HepG2 (cell line): ENCODE data around the gene REP15. TPM values are rescaled to one million over a fixed set of nuclear protein-coding genes. Genes with fewer than 3 reads are reported as not detected.

Source experiments
- FOXK1 ChIP-seq: sonication (generic); formaldehyde crosslinking; IDR thresholded peaks from 2 replicates; pipeline ENCODE4 v1.4.0; 2020; ENCODE audit warnings: low read depth, missing genetic modification reagents, borderline replicate concordance
- HOMEZ ChIP-seq: IDR thresholded peaks from 2 replicates; pipeline ENCODE4 v1.6.1; 2016; ENCODE audit warnings: low read depth
- MNT ChIP-seq: fragments of 450-650 bp; IDR thresholded peaks from 2 replicates; pipeline ENCODE4 v1.6.1; 2016
- NFE2 ChIP-seq: sonication (generic); formaldehyde crosslinking; IDR thresholded peaks from 2 replicates; pipeline ENCODE4 v1.4.0; 2020; ENCODE audit warnings: missing genetic modification reagents
- ZBTB20 ChIP-seq: sonication (generic); formaldehyde crosslinking; IDR thresholded peaks from 2 replicates; pipeline ENCODE4 v1.8.1; 2023; ENCODE audit warnings: missing genetic modification reagents, low read depth, mild to moderate bottlenecking, borderline replicate concordance
- ZBTB38 ChIP-seq: sonication (generic); formaldehyde crosslinking; IDR thresholded peaks from 2 replicates; pipeline ENCODE4 v1.5.1; 2020; ENCODE audit warnings: mild to moderate bottlenecking, missing genetic modification reagents
- ZNF496 ChIP-seq: sonication (generic); formaldehyde crosslinking; IDR thresholded peaks from 2 replicates; pipeline ENCODE4 v1.8.1; 2023; ENCODE audit warnings: mild to moderate bottlenecking, moderate library complexity, missing genetic modification reagents; ENCODE audit not compliant: insufficient replicate concordance
- ZNF646 ChIP-seq: sonication (generic); formaldehyde crosslinking; IDR thresholded peaks from 2 replicates; pipeline ENCODE4 v1.9.0; 2021; ENCODE audit warnings: mild to moderate bottlenecking, missing genetic modification reagents
- polyA plus RNA-seq, 8 experiments: library from polyadenylated mRNA; depleted of rRNA in 3 of 8; stranded (reverse) in 7 of 8; unstranded in 1 of 8; fragments of >200 nt; fragmentation: Illumina TruSeq in 4 of 8; extraction: Trizol in 4 of 8; gene quantifications; 2 replicates each; pipeline versions ENCODE4 v1.2.1 to v1.2.3, GENCODE V29; 2011 to 2016; ENCODE audit warnings: low read depth in 4 of 8, missing spikeins in 1 of 8, mixed read lengths in 1 of 8; ENCODE audit not compliant: insufficient read depth in 1 of 8
- total RNA-seq, 5 experiments: library from RNA; depleted of rRNA; stranded (reverse); fragments of >200 nt; fragmentation: Illumina TruSeq; extraction: Trizol; gene quantifications; 2 replicates each; pipeline ENCODE4 v1.2.3, GENCODE V29; 2016; ENCODE audit warnings: low read depth in 1 of 5
- TF ChIP-seq, protein P1 (sequence below): sonication (generic); formaldehyde crosslinking; IDR thresholded peaks from 2 replicates; pipeline ENCODE4 v1.5.0; 2020; ENCODE audit warnings: missing genetic modification reagents
- TF ChIP-seq, protein P2 (sequence below): sonication (generic); formaldehyde crosslinking; IDR thresholded peaks from 2 replicates; pipeline ENCODE4 v1.5.1; 2020; ENCODE audit warnings: mild to moderate bottlenecking, moderate library complexity, missing genetic modification reagents
- TF ChIP-seq, protein P3 (sequence below): sonication (generic); formaldehyde crosslinking; IDR thresholded peaks from 2 replicates; pipeline ENCODE4 v1.4.0; 2020; ENCODE audit warnings: missing genetic modification reagents, low read depth, mild to moderate bottlenecking, borderline replicate concordance

REP15 gene
- total and polyA plus RNA-seq, 2 of the 13 experiments (the other 11 are each of a cell fraction or from before 2014, with no cell fraction given), result 0.12 to 0.64 TPM

DNA sequence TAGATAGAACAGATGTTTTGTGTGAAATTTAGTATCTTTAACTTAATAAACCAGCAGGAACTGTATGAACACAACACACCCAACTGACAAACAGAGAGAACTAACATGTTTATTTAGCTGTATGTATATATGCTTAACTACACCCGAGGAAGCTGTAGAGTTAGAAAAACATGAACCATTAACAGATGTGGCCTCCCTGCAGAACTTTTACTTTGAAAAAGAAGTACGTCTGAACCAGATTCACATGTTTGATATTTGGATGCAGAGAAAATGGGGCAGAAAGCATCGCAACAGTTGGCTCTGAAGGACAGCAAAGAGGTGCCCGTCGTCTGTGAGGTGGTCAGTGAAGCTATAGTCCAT, at the start of gene REP15 (continued):
- no peak for TF ChIP-seq ZNF496 (CRISPR knock-in tag)
- no peak for TF ChIP-seq NFE2
- no peak for TF ChIP-seq MNT
- TF ChIP-seq, protein P1, sequence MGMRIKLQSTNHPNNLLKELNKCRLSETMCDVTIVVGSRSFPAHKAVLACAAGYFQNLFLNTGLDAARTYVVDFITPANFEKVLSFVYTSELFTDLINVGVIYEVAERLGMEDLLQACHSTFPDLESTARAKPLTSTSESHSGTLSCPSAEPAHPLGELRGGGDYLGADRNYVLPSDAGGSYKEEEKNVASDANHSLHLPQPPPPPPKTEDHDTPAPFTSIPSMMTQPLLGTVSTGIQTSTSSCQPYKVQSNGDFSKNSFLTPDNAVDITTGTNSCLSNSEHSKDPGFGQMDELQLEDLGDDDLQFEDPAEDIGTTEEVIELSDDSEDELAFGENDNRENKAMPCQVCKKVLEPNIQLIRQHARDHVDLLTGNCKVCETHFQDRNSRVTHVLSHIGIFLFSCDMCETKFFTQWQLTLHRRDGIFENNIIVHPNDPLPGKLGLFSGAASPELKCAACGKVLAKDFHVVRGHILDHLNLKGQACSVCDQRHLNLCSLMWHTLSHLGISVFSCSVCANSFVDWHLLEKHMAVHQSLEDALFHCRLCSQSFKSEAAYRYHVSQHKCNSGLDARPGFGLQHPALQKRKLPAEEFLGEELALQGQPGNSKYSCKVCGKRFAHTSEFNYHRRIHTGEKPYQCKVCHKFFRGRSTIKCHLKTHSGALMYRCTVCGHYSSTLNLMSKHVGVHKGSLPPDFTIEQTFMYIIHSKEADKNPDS (CRISPR knock-in tag), result no peak
- TF ChIP-seq HOMEZ (CRISPR knock-in tag), result no peak
- no peak for TF ChIP-seq FOXK1
- TF ChIP-seq, protein P2, sequence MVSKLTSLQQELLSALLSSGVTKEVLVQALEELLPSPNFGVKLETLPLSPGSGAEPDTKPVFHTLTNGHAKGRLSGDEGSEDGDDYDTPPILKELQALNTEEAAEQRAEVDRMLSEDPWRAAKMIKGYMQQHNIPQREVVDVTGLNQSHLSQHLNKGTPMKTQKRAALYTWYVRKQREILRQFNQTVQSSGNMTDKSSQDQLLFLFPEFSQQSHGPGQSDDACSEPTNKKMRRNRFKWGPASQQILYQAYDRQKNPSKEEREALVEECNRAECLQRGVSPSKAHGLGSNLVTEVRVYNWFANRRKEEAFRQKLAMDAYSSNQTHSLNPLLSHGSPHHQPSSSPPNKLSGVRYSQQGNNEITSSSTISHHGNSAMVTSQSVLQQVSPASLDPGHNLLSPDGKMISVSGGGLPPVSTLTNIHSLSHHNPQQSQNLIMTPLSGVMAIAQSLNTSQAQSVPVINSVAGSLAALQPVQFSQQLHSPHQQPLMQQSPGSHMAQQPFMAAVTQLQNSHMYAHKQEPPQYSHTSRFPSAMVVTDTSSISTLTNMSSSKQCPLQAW (CRISPR knock-in tag), result no peak
- TF ChIP-seq ZBTB20 (CRISPR knock-in tag), result peak; percentile 73; the same call in 1 of the 2 replicates
- no peak for TF ChIP-seq ZBTB38 (CRISPR knock-in tag)
- TF ChIP-seq, protein P3, sequence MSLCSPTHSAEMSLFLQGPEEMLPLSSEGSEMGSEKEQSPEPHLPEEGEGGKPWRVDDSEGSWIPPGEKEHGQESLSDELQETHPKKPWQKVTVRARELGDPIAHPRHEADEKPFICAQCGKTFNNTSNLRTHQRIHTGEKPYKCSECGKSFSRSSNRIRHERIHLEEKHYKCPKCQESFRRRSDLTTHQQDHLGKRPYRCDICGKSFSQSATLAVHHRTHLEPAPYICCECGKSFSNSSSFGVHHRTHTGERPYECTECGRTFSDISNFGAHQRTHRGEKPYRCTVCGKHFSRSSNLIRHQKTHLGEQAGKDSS, result no peak
- no peak for TF ChIP-seq ZNF646 (CRISPR knock-in tag)
